K562 (cell line): ENCODE measurements around the gene UBE3B. TPM values are rescaled to one million over a fixed set of nuclear protein-coding genes. Genes with fewer than 3 reads are reported as not detected.

Experiments
- BMI1 ChIP-seq: fragments of 150-350 bp; IDR thresholded peaks from 2 replicates; pipeline ENCODE4 v1.6.1; 2014; ENCODE audit warnings: low read length
- E4F1 ChIP-seq: fragments of 250-450 bp; sonication (Bioruptor Pico); IDR thresholded peaks from 2 replicates; pipeline ENCODE4 v1.5.0; 2021; ENCODE audit warnings: mild to moderate bottlenecking, borderline replicate concordance
- ETS1 ChIP-seq: conservative IDR thresholded peaks from 2 replicates; pipeline ENCODE4 v1.6.1; 2011; ENCODE audit warnings: low read depth, mild to moderate bottlenecking, low read length; ENCODE audit not compliant: control insufficient read depth
- FOXK1 ChIP-seq: sonication (generic); formaldehyde crosslinking; IDR thresholded peaks from 2 replicates; pipeline ENCODE4 v1.8.0; 2022; ENCODE audit warnings: missing genetic modification reagents, mild to moderate bottlenecking, borderline replicate concordance
- HMBOX1 ChIP-seq: sonication (generic); IDR thresholded peaks from 2 replicates; pipeline ENCODE4 v1.6.1; 2016
- SP1 ChIP-seq: sonication (generic); formaldehyde crosslinking; IDR thresholded peaks from 2 replicates; pipeline ENCODE4 v1.8.1; 2022; ENCODE audit warnings: mild to moderate bottlenecking, missing genetic modification reagents
- TEAD1 ChIP-seq, 2 experiments: fragments of 450-650 bp in 1 of 2; sonication (generic) in 1 of 2; formaldehyde crosslinking; IDR thresholded peaks; 2 replicates each; pipeline versions ENCODE4 v1.4.0 to v1.8.0; 2020 to 2022; ENCODE audit warnings: mild to moderate bottlenecking in 2 of 2, missing genetic modification reagents in 1 of 2
- ZNF354B ChIP-seq: fragments of 250-450 bp; sonication (Bioruptor Pico); IDR thresholded peaks from 2 replicates; pipeline ENCODE4 v1.4.0; 2020
- ZNF41 ChIP-seq: fragments of 250-450 bp; sonication (Bioruptor Pico); conservative IDR thresholded peaks from 2 replicates; pipeline ENCODE4 v1.4.0; 2020; ENCODE audit warnings: mild to moderate bottlenecking
- ZNF584 ChIP-seq: fragments of 200-800 bp; sonication (Bioruptor generic); IDR thresholded peaks from 2 replicates; pipeline ENCODE4 v1.6.1; 2016; ENCODE audit warnings: low read depth, mild to moderate bottlenecking, missing genetic modification characterization, missing compliant biosample characterization
- polyA plus RNA-seq, 8 experiments: library from polyadenylated mRNA; depleted of rRNA in 4 of 8; stranded (reverse) in 5 of 8; unstranded in 3 of 8; fragments of >200 nt; fragmentation: Nextera tagmentation in 2 of 8; fragmentation: Illumina TruSeq in 1 of 8; extraction: Ambion mirVana in 2 of 8; extraction: Trizol in 1 of 8; gene quantifications; 2 replicates each; pipeline versions ENCODE4 v1.2.1 to v1.2.3, GENCODE V29; 2011 to 2014; ENCODE audit warnings: inconsistent platforms in 1 of 8, missing spikeins in 1 of 8
- total RNA-seq, 7 experiments: library from RNA; depleted of rRNA in 6 of 7; stranded (reverse); fragments of >200 nt in 6 of 7; fragmentation: Illumina TruSeq in 2 of 7; extraction: Trizol in 2 of 7; gene quantifications; 2 replicates each; pipeline versions ENCODE4 v1.2.1 to v1.2.3, GENCODE V29; 2011 to 2021; ENCODE audit warnings: low replicate concordance in 1 of 7

Gene UBE3B
- total and polyA plus RNA-seq, 9 of the 15 experiments (the other 6 are each of a cell fraction or from before 2014, with no cell fraction given): 7.6 to 23.6 (median 15.5) TPM

- TF ChIP-seq ZNF584 (no peak), ZNF41 (CRISPR knock-in tag) (no peak), TEAD1 (CRISPR knock-in tag; IDR thresholded peaks at IDR 0.05) (no peak), SP1 (CRISPR knock-in tag) (no peak), ETS1 (no peak), ZNF354B (CRISPR knock-in tag) (no peak), BMI1 (no peak), FOXK1 (CRISPR knock-in tag) (no peak), E4F1 (CRISPR knock-in tag) (no peak), HMBOX1 (no peak)
Measured at GRCh38 chr12:109491671-109492070, 14.2 kb downstream of the UBE3B start (continued).
